H1 (cell line): Measurements from ENCODE around the gene HOXA11. TPM values are rescaled to one million over a fixed set of nuclear protein-coding genes. Genes with fewer than 3 reads are reported as not detected.

Experiments
- CHD2 ChIP-seq: IDR thresholded peaks from 2 replicates; pipeline ENCODE4 v1.6.1; 2012; ENCODE audit warnings: low read length, improper control_type of control experiment
- EZH2 ChIP-seq: fragments of 200-600 bp; sonication (generic); IDR thresholded peaks from 2 replicates; pipeline ENCODE4 v1.7.1; 2012; ENCODE audit warnings: low read depth, mild to moderate bottlenecking, moderate library complexity, low read length, inconsistent platforms; ENCODE audit not compliant: severe bottlenecking
- GTF2F1 ChIP-seq: IDR thresholded peaks from 2 replicates; pipeline ENCODE4 v1.6.1; 2012; ENCODE audit warnings: low read depth, low read length, improper control_type of control experiment, borderline replicate concordance
- JUND ChIP-seq: IDR thresholded peaks from 2 replicates; pipeline ENCODE4 v1.6.1; 2011; ENCODE audit warnings: mild to moderate bottlenecking, improper control_type of control experiment, low read length
- MAFK ChIP-seq: IDR thresholded peaks from 2 replicates; pipeline ENCODE4 v1.6.1; 2012; ENCODE audit warnings: low read depth, mild to moderate bottlenecking, improper control_type of control experiment, low read length
- POU5F1 ChIP-seq: IDR thresholded peaks from 2 replicates; pipeline ENCODE4 v1.6.1; 2011; ENCODE audit warnings: low read depth, mild to moderate bottlenecking, low read length, moderate library complexity
- RNF2 ChIP-seq: fragments of 200-900, 300-1000 bp; sonication (generic); IDR thresholded peaks from 2 replicates; pipeline ENCODE4 v1.7.1; 2016; ENCODE audit warnings: borderline replicate concordance, low read depth, mild to moderate bottlenecking, antibody characterized with exemption, low read length; ENCODE audit not compliant: poor library complexity, severe bottlenecking; ENCODE audit errors: missing control alignments
- SP1 ChIP-seq: IDR thresholded peaks from 2 replicates; pipeline ENCODE4 v1.6.1; 2011; ENCODE audit warnings: low read depth, low read length
- SP4 ChIP-seq: IDR thresholded peaks from 2 replicates; pipeline ENCODE4 v1.6.1; 2012; ENCODE audit warnings: low read length, inconsistent platforms
- SUZ12 ChIP-seq: fragments of 200-600 bp; sonication (generic); IDR thresholded peaks from 2 replicates; pipeline ENCODE4 v1.6.1; 2012; ENCODE audit warnings: mild to moderate bottlenecking, inconsistent platforms, low read length, moderate library complexity, mixed read lengths
- TAF1 ChIP-seq: IDR thresholded peaks from 2 replicates; pipeline ENCODE4 v1.6.1; 2011; ENCODE audit warnings: mild to moderate bottlenecking, low read depth, low read length
- TBP ChIP-seq: IDR thresholded peaks from 2 replicates; pipeline ENCODE4 v1.6.1; 2011; ENCODE audit warnings: low read depth, low read length, improper control_type of control experiment
- TEAD4 ChIP-seq: IDR thresholded peaks from 2 replicates; pipeline ENCODE4 v1.6.1; 2012; ENCODE audit warnings: low read depth, low read length, inconsistent platforms, mixed read lengths
- YY1 ChIP-seq: IDR thresholded peaks from 2 replicates; pipeline ENCODE4 v1.6.1; 2011; ENCODE audit warnings: low read depth, mild to moderate bottlenecking, low read length
- polyA plus RNA-seq, 7 experiments: library from polyadenylated mRNA; depleted of rRNA in 3 of 7; stranded (reverse) in 5 of 7; unstranded in 2 of 7; fragments of >200 nt in 5 of 7; fragments of 200-250 nt in 2 of 7; gene quantifications; 1 replicate in 5 of 7; 2 replicates in 1 of 7; 4 replicates in 1 of 7; pipeline versions ENCODE4 v1.2.1 to v1.2.3, GENCODE V29; 2011 to 2013; ENCODE audit warnings: missing spikeins in 2 of 7, mixed read lengths in 2 of 7
- total RNA-seq: library from RNA; stranded (reverse); fragmentation: NEBNext Ultra II Directional; extraction: Animal tissue kit (Norgen Biotek cat#: 25700); gene quantifications from 2 replicates; pipeline ENCODE4 v1.2.1, GENCODE V29; 2021

HOXA11 gene
- total and polyA plus RNA-seq, 2 of the 8 experiments (the other 6 are each of a cell fraction or from before 2014, with no cell fraction given), result not detected

DNA sequence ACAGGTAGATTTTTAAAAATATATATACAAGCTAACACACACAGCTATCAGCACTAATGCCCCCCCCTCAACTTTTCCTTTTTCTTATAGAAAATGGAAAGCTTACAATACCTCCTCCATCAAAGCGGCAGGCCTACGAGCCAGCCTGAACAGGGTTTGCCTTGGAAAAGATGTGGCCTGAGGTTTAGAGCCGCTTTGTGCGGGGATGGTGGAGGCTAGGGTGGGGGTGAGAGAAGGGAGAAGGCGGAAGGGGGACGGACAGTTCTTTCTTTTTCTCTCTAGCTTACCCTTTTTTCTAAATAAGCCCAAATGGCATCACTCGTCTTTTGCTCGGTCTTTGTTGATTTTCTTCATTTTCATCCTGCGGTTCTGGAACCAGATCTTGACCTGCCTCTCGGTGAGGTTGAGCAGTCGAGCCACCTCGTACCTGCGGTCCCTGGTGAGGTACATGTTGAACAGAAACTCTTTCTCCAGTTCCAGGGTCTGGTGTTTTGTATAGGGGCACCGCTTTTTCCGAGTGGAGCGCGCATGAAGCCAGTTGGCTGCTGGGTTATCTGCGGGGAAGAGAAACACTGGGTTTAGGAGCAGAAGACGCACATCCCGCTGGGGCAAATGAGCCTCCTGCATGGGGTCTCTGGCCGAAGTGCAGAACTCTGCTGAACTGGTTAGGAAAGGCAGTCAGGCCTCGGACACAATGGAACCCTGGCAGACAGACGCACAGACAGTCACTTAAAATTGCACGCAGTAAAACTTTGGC is 21.6 kb downstream of the HOXA11 start (continued):
- no peak for TF ChIP-seq SP1
- TF ChIP-seq POU5F1, result no peak
- TF ChIP-seq TAF1, result no peak
- no peak for TF ChIP-seq YY1
- TF ChIP-seq SUZ12, result peak; percentile 25
- no peak for TF ChIP-seq CHD2
- no peak for TF ChIP-seq TBP
- TF ChIP-seq TEAD4, result no peak
- no peak for TF ChIP-seq MAFK
- no peak for TF ChIP-seq SP4
- TF ChIP-seq GTF2F1, result no peak
- peak; percentile 70 for TF ChIP-seq EZH2
- TF ChIP-seq RNF2, result peak; percentile 83
- TF ChIP-seq JUND, result no peak
